Neutrophil (primary cell): ENCODE data around the gene NKIRAS1.

ENCODE experiments used
- H3K27ac ChIP-seq: fragments of 200-600 bp; sonication (generic); 2 replicates; pipeline ENCODE4 v1.5.1; 2016; ENCODE audit warnings: mild to moderate bottlenecking, moderate library complexity
- H3K27me3 ChIP-seq: fragments of 200-600 bp; sonication (generic); 2 replicates; pipeline ENCODE4 v1.6.0; 2016; ENCODE audit warnings: mild to moderate bottlenecking
- H3K36me3 ChIP-seq: fragments of 200-600 bp; sonication (generic); 2 replicates; pipeline ENCODE4 v1.5.1; 2017
- H3K4me1 ChIP-seq, 2 experiments: fragments of 200-600 bp in 1 of 2; sonication (generic) in 1 of 2; 1 replicate in 1 of 2; 2 replicates in 1 of 2; pipeline versions ENCODE4 v1.5.1 to v1.6.1; 2013 to 2016; ENCODE audit warnings: low read depth in 1 of 2, low read length in 1 of 2, mild to moderate bottlenecking in 1 of 2, moderate library complexity in 1 of 2; ENCODE audit not compliant: control insufficient read depth in 1 of 2, insufficient read depth in 1 of 2
- H3K4me3 ChIP-seq, 2 experiments: fragments of 200-600 bp in 1 of 2; sonication (generic) in 1 of 2; 1 replicate in 1 of 2; 2 replicates in 1 of 2; pipeline ENCODE4 v1.5.1; 2013 to 2016; ENCODE audit warnings: low read depth in 1 of 2, low read length in 1 of 2, mild to moderate bottlenecking in 1 of 2, moderate library complexity in 1 of 2
- H3K9me3 ChIP-seq: fragments of 200-600 bp; sonication (generic); 2 replicates; pipeline ENCODE4 v1.5.1; 2016
- CTCF ChIP-seq: fragments of 200-600 bp; sonication (generic); IDR thresholded peaks from 2 replicates; pipeline ENCODE4 v1.5.1; 2016; ENCODE audit warnings: antibody characterized with exemption

NKIRAS1 gene

DNA sequence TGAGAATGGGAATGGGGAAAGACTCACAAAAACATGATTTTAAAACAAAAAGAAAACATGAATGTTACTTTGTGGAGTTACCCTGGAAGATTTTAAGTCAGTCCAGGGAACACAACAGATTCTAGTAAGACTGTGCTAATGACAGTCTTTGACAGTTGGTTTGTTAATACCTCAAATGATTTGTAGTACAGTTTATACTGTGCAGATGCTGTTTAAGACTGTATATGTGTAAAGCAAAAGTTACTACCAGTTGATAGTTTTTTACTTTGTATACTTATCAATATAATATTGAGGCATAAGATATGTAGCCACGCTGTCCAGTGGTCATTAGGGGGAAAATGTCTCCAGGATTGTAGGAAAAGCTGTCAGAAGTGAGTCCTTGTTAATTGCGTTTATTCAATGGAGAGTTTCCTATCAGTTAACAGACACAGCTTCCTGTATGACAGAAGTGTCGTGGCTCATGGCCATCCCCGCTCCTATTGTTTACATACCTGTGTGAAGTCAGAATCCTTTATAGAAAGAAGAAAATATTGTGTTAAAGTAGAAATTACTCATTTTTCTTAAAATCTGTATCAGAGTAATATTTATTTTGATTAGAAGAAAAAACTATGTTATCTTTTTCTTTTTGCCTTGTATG is 36.0 kb downstream of the NKIRAS1 start:
- H3K36me3 ChIP-seq = peaks cover 4% of the 10 kb centered on the region
- H3K27ac ChIP-seq = no peak overlapping the region
- H3K27me3 ChIP-seq = no peaks in the 10 kb centered on the region
- peaks cover 44 to 69% of the 10 kb centered on the region in 2 experiments for H3K4me1 ChIP-seq
- H3K4me3 ChIP-seq = no peak overlapping the region
- H3K9me3 ChIP-seq = no peaks in the 10 kb centered on the region
- no peak for TF ChIP-seq CTCF

DNA sequence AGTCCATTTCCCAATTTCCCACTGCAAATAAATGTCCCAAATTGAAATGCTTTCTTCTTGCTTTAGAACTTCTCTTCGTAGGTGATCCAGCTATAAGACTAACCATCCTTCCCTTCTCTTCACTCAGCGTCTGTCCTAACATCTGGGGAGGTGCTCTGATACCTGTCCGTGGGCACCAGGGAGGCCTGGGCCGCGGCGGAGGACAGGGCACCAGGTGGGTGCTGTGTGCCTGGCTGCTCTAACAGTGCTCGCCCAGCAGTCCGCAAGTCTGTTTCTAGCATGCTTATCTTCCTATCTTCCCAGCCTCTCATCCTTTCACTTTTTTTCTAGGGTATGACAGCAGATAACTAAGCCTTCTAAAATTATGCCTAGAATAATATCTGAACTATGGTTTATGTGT is 37.3 kb downstream of the NKIRAS1 start:
- Histone ChIP-seq H3K4me1 (peaks cover 36 to 55% of the 10 kb centered on the region in 2 experiments), H3K9me3 (no peaks in the 10 kb centered on the region), H3K4me3 (no peak overlapping the region), H3K27ac (no peak overlapping the region), H3K36me3 (peaks cover 4% of the 10 kb centered on the region), H3K27me3 (no peaks in the 10 kb centered on the region)
- TF ChIP-seq CTCF = no peak

DNA sequence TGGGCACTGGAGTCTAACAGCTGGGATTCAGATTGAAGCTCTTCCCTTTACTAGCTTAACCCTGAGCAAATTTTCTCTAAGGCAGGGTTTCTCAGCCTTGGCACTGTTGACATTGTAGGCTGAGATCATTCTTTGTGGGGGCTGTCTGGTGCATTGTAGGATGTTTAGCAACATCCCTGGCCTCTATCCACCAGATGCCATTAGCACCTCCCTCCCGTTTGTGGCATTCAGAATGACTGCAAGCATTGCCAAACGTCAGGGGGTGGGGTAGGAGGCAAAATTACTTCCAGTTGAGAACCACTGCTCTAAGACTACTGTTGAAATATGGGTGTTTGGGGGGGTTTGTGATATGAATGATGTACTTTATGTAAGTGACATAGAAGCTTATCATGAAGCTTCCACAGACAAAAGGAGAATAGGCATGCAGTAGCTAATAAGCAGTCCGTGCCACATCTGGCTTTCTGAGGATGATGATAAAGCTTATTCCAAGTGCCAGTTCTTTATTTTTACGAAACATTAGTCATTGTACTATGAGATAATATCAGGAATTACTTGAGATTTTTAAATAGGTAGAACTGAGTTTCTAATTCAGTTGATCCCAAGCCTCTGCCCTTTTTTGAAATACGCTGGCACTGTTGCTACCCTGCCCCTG is 39.3 kb downstream of the NKIRAS1 start:
- Histone ChIP-seq H3K4me1 (peaks cover 36 to 51% of the 10 kb centered on the region in 2 experiments), H3K36me3 (peaks cover under 1% of the 10 kb centered on the region), H3K27ac (peak overlapping the region; percentile 8), H3K27me3 (no peaks in the 10 kb centered on the region), H3K4me3 (no peak overlapping the region), H3K9me3 (no peaks in the 10 kb centered on the region)
- TF ChIP-seq CTCF = no peak

DNA sequence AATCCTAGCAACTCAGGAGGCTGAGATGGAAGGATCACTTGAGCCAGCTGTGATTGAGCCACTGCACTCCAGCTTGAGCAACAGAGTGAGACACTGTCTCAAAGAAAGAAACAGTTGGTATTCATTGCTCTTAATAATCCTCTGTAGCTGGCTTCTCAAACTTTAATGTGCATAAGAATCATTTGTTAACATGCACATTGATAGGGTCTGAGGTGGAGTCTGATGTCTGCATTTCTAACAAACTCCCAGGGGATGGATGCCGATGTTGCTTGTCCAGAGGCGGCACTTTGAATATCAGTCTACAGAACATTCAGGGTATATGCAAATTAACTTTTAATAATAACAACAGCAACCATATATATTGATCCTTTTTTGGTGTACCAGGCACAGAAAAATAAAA is 39.9 kb downstream of the NKIRAS1 start:
- Histone ChIP-seq H3K27me3 (no peaks in the 10 kb centered on the region), H3K27ac (peak overlapping the region; percentile 8), H3K9me3 (no peaks in the 10 kb centered on the region), H3K36me3 (no peaks in the 10 kb centered on the region), H3K4me3 (no peak overlapping the region), H3K4me1 (peaks cover 36 to 51% of the 10 kb centered on the region in 2 experiments)
- no peak for TF ChIP-seq CTCF

DNA sequence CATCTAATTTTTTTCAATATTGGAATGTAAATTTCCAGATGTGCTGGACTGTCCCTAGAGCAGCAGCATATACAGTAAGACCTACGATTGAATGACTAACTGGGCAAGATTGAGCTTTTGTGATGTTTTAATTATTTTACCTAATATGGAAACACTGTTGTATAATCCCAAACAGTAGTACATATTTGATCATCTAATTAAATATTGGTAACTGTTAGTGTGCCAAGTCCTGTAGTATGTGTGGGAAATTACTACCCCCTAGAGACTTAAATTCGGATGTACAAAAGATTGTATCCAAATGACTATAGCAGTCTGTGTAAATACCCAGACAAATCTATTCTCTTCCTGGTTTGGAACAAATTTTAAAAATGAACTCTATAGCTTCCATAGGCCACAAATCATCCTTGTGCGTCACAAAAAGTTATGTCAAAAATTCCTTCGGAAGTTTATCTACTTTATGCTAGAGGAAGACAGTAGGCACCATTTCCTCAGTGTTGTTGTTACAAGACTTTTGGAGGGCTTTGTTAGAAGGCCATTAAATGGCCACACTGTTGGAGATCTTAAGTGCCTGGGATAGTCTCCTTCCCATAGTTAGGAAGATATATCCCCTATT is 41.6 kb downstream of the NKIRAS1 start:
- Histone ChIP-seq H3K4me3 (no peak overlapping the region), H3K4me1 (peaks cover 31 to 36% of the 10 kb centered on the region in 2 experiments), H3K27ac (no peak overlapping the region), H3K27me3 (no peaks in the 10 kb centered on the region), H3K9me3 (no peaks in the 10 kb centered on the region), H3K36me3 (no peaks in the 10 kb centered on the region)
- TF ChIP-seq CTCF = no peak
